OCI-LY7 (cell line): Measurements from ENCODE around the gene FALEC. TPM values are rescaled to one million over a fixed set of nuclear protein-coding genes. Genes with fewer than 3 reads are reported as not detected.

Source experiments
- BruUV-seq: library from RNA; stranded (reverse); fragments of 400-500 nt; replicated peaks from 2 replicates; lab custom pipeline; 2021; lab: Mats Ljungman, UMichigan
- CTCF ChIA-PET: fragments of 300-600 bp; sonication (Branson Sonifier 250); formaldehyde crosslinking; loops from one replicate; lab custom pipeline; 2022; ENCODE audit warnings: antibody characterized with exemption; ENCODE audit not compliant: unreplicated experiment; lab: Charles Lee
- POLR2A ChIA-PET: fragments of 300-600 bp; sonication (Branson Sonifier 250); formaldehyde crosslinking; loops from one replicate; lab custom pipeline; 2022; ENCODE audit warnings: antibody characterized with exemption; lab: Charles Lee
- DNase-seq: peaks from one replicate; pipeline ENCODE4 v3.0.0-alpha.2; 2015; ENCODE audit warnings: low spot score
- H2AFZ ChIP-seq: fragments of 200-600 bp; sonication (generic), shearing (Covaris generic); 2 replicates; pipeline ENCODE4 v1.6.1; 2014; ENCODE audit warnings: mild to moderate bottlenecking, antibody characterized with exemption, low read length, moderate library complexity
- H3K27ac ChIP-seq: fragments of 200-600 bp; sonication (generic); 2 replicates; pipeline ENCODE4 v1.5.1; 2014; ENCODE audit warnings: mixed run types, low read depth, mild to moderate bottlenecking, moderate library complexity, low read length, inconsistent platforms; ENCODE audit not compliant: poor library complexity, severe bottlenecking
- H3K36me3 ChIP-seq: fragments of 200-600 bp; sonication (generic); 2 replicates; pipeline ENCODE4 v1.6.1; 2014; ENCODE audit warnings: mild to moderate bottlenecking, antibody characterized with exemption, low read length, moderate library complexity, mixed read lengths; ENCODE audit not compliant: insufficient read depth
- H3K4me1 ChIP-seq: fragments of 200-600 bp; sonication (generic); 2 replicates; pipeline ENCODE4 v1.5.1; 2014; ENCODE audit warnings: mild to moderate bottlenecking, low read length; ENCODE audit not compliant: insufficient read depth, poor library complexity, severe bottlenecking
- H3K4me2 ChIP-seq: fragments of 200-600 bp; sonication (generic); 2 replicates; pipeline ENCODE4 v1.6.1; 2014; ENCODE audit warnings: mild to moderate bottlenecking, low read length
- H3K4me3 ChIP-seq: fragments of 200-600 bp; sonication (generic); 2 replicates; pipeline ENCODE4 v1.5.1; 2014; ENCODE audit warnings: mild to moderate bottlenecking, low read depth, low read length; ENCODE audit not compliant: poor library complexity, severe bottlenecking
- H3K79me2 ChIP-seq: fragments of 200-600 bp; sonication (generic); 2 replicates; pipeline ENCODE4 v1.6.1; 2016; ENCODE audit warnings: low read depth, mild to moderate bottlenecking, low read length, moderate library complexity, mixed read lengths; ENCODE audit not compliant: insufficient read depth
- H3K9me2 ChIP-seq: fragments of 200-600 bp; sonication (generic); 2 replicates; pipeline ENCODE4 v1.6.1; 2016; ENCODE audit warnings: mild to moderate bottlenecking, low read length, mixed read lengths; ENCODE audit not compliant: insufficient read depth
- H3K9me3 ChIP-seq: fragments of 200-600 bp; sonication (generic); 2 replicates; pipeline ENCODE4 v1.6.1; 2014; ENCODE audit warnings: mild to moderate bottlenecking, mixed run types, low read length, mixed read lengths
- H4K20me1 ChIP-seq: fragments of 200-600 bp; sonication (generic); 2 replicates; pipeline ENCODE4 v1.6.1; 2014; ENCODE audit warnings: mild to moderate bottlenecking, antibody characterized with exemption, low read length, moderate library complexity, mixed read lengths; ENCODE audit not compliant: insufficient read depth
- CTCF ChIP-seq: fragments of 200-600 bp; sonication (generic); conservative IDR thresholded peaks from 2 replicates; pipeline ENCODE4 v1.5.1; 2014; ENCODE audit warnings: mild to moderate bottlenecking, antibody characterized with exemption, low read length, moderate library complexity, mixed read lengths
- EZH2phosphoT487 ChIP-seq: fragments of 200-600 bp; sonication (generic); IDR thresholded peaks from 2 replicates; pipeline ENCODE4 v1.6.1; 2018; ENCODE audit warnings: low read depth, borderline replicate concordance, mild to moderate bottlenecking, mixed run types, antibody characterized with exemption, low read length, moderate library complexity, mixed read lengths
- intact Hi-C: fragments of 100-400 bp; cut with micrococcal nuclease; formaldehyde crosslinking; loops from one replicate; pipeline ENCODE4 v1.10.0; 2022; ENCODE audit not compliant: unreplicated experiment
- total RNA-seq, 2 experiments: library from RNA; depleted of rRNA in 1 of 2; stranded (reverse); fragments of >200 nt in 1 of 2; shearing (Covaris generic) in 1 of 2; gene quantifications; 2 replicates each; pipeline ENCODE4 v1.2.3, GENCODE V29; 2014 to 2022

FALEC gene
- total RNA-seq, 2 experiments from 2014 or later: 0.47 to 1.9 TPM

GRCh38 chr1:150535511-150536287, 20.1 kb downstream of the FALEC start:
- no TSS peak for BruUV-seq
- CTCF ChIA-PET: no interaction called here

GRCh38 chr1:150536836-150537731, 21.5 kb downstream of the FALEC start:
- no peak overlapping the region for H3K4me2 ChIP-seq
- no TSS peak for BruUV-seq
- no peaks in the 10 kb centered on the region for H3K4me1 ChIP-seq
- no peaks in the 10 kb centered on the region for H4K20me1 ChIP-seq
- no peak overlapping the region for H3K27ac ChIP-seq
- CTCF ChIA-PET: no interaction called here
- no peaks in the 10 kb centered on the region for H3K9me3 ChIP-seq
- H3K36me3 ChIP-seq: no peaks in the 10 kb centered on the region
- H3K9me2 ChIP-seq: no peaks in the 10 kb centered on the region
- POLR2A ChIA-PET: interaction anchor here (0.9 kb wide), 1 partner anchor 22 kb away, joined by 3 read pairs; the partner anchor contains the start of gene FALEC
- no peaks in the 10 kb centered on the region for H3K79me2 ChIP-seq
- no peak overlapping the region for H2AFZ ChIP-seq
- H3K4me3 ChIP-seq: no peak overlapping the region
- DNase-seq: no peak
- intact Hi-C loops: no loop called here
- TF ChIP-seq EZH2phosphoT487 (no peak), CTCF (no peak)

More at GRCh38 chr1:150535511-150536287, 20.1 kb downstream of the FALEC start:
- POLR2A ChIA-PET: interaction anchor here (0.9 kb wide), 1 partner anchor 21 kb away, joined by 3 read pairs; the partner anchor contains the start of gene FALEC
- no peaks in the 10 kb centered on the region for H3K9me2 ChIP-seq
- no peaks in the 10 kb centered on the region for H4K20me1 ChIP-seq
- no peak for DNase-seq
- H2AFZ ChIP-seq: no peak overlapping the region
- no peak overlapping the region for H3K4me2 ChIP-seq
- H3K36me3 ChIP-seq: no peaks in the 10 kb centered on the region
- no peak overlapping the region for H3K4me3 ChIP-seq
- no peak overlapping the region for H3K27ac ChIP-seq
- H3K79me2 ChIP-seq: no peaks in the 10 kb centered on the region
- no peak for TF ChIP-seq CTCF
- TF ChIP-seq EZH2phosphoT487: no peak
- intact Hi-C loops: no loop called here
- H3K4me1 ChIP-seq: no peaks in the 10 kb centered on the region
- H3K9me3 ChIP-seq: no peaks in the 10 kb centered on the region
